DND-41 (cell line): ENCODE measurements around the gene VIPAS39.

Experiments
- ATAC-seq: fragments of 200-7000 bp; cut with Tn5 transposase; 3 replicates; pipeline ENCODE4 v1.9.1; 2021; ENCODE audit warnings: low read depth; ENCODE audit not compliant: insufficient read depth
- DNase-seq: peaks from one replicate; pipeline ENCODE4 v3.0.0-alpha.2; 2020
- H2AFZ ChIP-seq: 2 replicates; pipeline ENCODE4 v1.6.0; 2012; ENCODE audit warnings: low read depth, low read length
- H3K27ac ChIP-seq: 2 replicates; pipeline ENCODE4 v1.5.1; 2012; ENCODE audit warnings: low read length, inconsistent platforms
- H3K27me3 ChIP-seq: fragments of 200-600 bp; sonication (generic); 2 replicates; pipeline ENCODE4 v1.6.0; 2012; ENCODE audit warnings: low read length, mild to moderate bottlenecking, inconsistent platforms; ENCODE audit not compliant: insufficient read depth, poor library complexity
- H3K36me3 ChIP-seq: 2 replicates; pipeline ENCODE4 v1.5.1; 2012; ENCODE audit warnings: low read length, inconsistent platforms; ENCODE audit not compliant: insufficient read depth
- H3K4me1 ChIP-seq: 2 replicates; pipeline ENCODE4 v1.5.1; 2012; ENCODE audit warnings: mild to moderate bottlenecking, low read length; ENCODE audit not compliant: insufficient read depth
- H3K4me2 ChIP-seq: 2 replicates; pipeline ENCODE4 v1.6.0; 2012; ENCODE audit warnings: mild to moderate bottlenecking, moderate library complexity, low read length, inconsistent platforms; ENCODE audit not compliant: insufficient read depth
- H3K4me3 ChIP-seq, 2 experiments: fragments of 200-600 bp in 1 of 2; shearing (Covaris generic) in 1 of 2; 2 replicates each; pipeline ENCODE4 v1.5.1; 2012 to 2016; ENCODE audit warnings: inconsistent platforms in 2 of 2, low read length in 2 of 2, mild to moderate bottlenecking in 2 of 2, low read depth in 1 of 2, moderate library complexity in 1 of 2
- H3K79me2 ChIP-seq: 2 replicates; pipeline ENCODE4 v1.6.0; 2012; ENCODE audit warnings: low read length, inconsistent platforms; ENCODE audit not compliant: insufficient read depth
- H3K9ac ChIP-seq: 2 replicates; pipeline ENCODE4 v1.6.0; 2012; ENCODE audit warnings: low read depth, mild to moderate bottlenecking, inconsistent platforms, low read length, moderate library complexity
- H3K9me3 ChIP-seq: 2 replicates; pipeline ENCODE4 v1.5.1; 2012; ENCODE audit warnings: low read length, moderate library complexity, mild to moderate bottlenecking, inconsistent platforms; ENCODE audit not compliant: insufficient read depth, severe bottlenecking
- H4K20me1 ChIP-seq: 2 replicates; pipeline ENCODE4 v1.6.0; 2012; ENCODE audit warnings: low read length; ENCODE audit not compliant: insufficient read depth
- EZH2 ChIP-seq: IDR thresholded peaks from 3 replicates; pipeline ENCODE4 v1.6.1; 2012; ENCODE audit warnings: borderline replicate concordance, low read depth, mild to moderate bottlenecking, moderate library complexity, low read length, inconsistent platforms; ENCODE audit not compliant: severe bottlenecking
- TF ChIP-seq, protein P1 (sequence below): IDR thresholded peaks from 2 replicates; pipeline ENCODE4 v1.5.1; 2012; ENCODE audit warnings: borderline replicate concordance, low read length, moderate library complexity, mild to moderate bottlenecking; ENCODE audit not compliant: poor library complexity, severe bottlenecking; ENCODE audit errors: extremely low read depth

VIPAS39 gene

DNA sequence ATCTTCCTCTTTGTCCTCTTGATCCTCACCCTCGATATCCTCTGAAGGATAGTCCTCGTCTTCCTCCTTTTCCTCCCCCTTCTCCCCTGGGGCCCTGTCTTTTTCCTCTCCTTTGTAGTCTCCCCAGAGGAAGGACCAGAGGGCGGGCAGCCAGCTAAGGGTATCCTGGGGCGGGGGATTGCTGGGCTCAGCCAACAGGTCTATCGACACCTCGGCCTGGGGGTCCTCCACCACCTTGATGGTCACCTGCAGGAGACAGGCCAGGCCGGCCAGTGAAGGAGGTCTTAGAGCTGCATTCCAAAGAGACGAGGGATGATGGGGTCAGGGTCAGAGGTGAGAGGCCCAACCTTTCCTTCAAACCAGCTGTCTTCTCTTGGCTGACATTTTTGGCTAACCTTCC, 25.0 kb upstream of the VIPAS39 start:
- no peaks in the 10 kb centered on the region for H3K27me3 ChIP-seq
- no peaks in the 10 kb centered on the region for H3K79me2 ChIP-seq
- H3K9me3 ChIP-seq, result no peaks in the 10 kb centered on the region
- H3K4me3 ChIP-seq, result no peak overlapping the region
- H3K9ac ChIP-seq, result no peak overlapping the region
- H4K20me1 ChIP-seq, result no peaks in the 10 kb centered on the region
- TF ChIP-seq EZH2, result no peak
- TF ChIP-seq, protein P1, sequence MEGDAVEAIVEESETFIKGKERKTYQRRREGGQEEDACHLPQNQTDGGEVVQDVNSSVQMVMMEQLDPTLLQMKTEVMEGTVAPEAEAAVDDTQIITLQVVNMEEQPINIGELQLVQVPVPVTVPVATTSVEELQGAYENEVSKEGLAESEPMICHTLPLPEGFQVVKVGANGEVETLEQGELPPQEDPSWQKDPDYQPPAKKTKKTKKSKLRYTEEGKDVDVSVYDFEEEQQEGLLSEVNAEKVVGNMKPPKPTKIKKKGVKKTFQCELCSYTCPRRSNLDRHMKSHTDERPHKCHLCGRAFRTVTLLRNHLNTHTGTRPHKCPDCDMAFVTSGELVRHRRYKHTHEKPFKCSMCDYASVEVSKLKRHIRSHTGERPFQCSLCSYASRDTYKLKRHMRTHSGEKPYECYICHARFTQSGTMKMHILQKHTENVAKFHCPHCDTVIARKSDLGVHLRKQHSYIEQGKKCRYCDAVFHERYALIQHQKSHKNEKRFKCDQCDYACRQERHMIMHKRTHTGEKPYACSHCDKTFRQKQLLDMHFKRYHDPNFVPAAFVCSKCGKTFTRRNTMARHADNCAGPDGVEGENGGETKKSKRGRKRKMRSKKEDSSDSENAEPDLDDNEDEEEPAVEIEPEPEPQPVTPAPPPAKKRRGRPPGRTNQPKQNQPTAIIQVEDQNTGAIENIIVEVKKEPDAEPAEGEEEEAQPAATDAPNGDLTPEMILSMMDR, result no peak
- H3K36me3 ChIP-seq, result no peaks in the 10 kb centered on the region
- H3K27ac ChIP-seq, result no peak overlapping the region
- no peaks in the 10 kb centered on the region for H3K4me1 ChIP-seq
- H2AFZ ChIP-seq, result no peak overlapping the region
- no peak overlapping the region for H3K4me2 ChIP-seq
- DNase-seq (no peak), ATAC-seq (no peak)

DNA sequence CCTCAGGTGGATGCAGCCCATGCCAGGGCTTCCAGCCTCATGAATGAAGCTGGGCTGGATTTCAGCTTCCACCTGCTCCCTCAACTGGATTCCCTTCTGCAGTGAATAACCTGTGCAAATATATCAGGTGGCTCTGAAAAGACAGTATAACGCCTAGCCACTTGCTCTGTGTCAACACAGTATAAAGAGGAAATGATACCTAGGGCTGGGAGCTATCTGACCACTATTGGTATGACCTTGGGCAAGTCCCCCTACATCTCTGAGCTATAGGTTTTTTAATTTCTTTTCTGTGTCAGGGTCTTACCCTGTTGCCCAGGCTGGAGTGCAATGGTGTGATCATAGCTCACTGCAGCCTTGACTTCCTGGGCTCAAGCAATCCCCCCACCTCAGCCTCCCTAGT, 21.4 kb upstream of the VIPAS39 start:
- DNase-seq (no peak), ATAC-seq (no peak)
- Histone ChIP-seq H3K4me2 (no peak overlapping the region), H3K79me2 (no peaks in the 10 kb centered on the region), H4K20me1 (no peaks in the 10 kb centered on the region), H3K27ac (no peak overlapping the region), H3K9ac (no peak overlapping the region), H3K9me3 (no peaks in the 10 kb centered on the region), H3K27me3 (no peaks in the 10 kb centered on the region), H3K36me3 (no peaks in the 10 kb centered on the region), H3K4me3 (no peak overlapping the region), H3K4me1 (no peaks in the 10 kb centered on the region), H2AFZ (no peak overlapping the region)
- no peak for TF ChIP-seq EZH2
- TF ChIP-seq, protein P1, result no peak

- DNase-seq (no peak), ATAC-seq (no peak)
- Histone ChIP-seq H3K27me3 (no peaks in the 10 kb centered on the region), H3K4me3 (no peak overlapping the region), H3K36me3 (no peaks in the 10 kb centered on the region), H3K27ac (no peak overlapping the region), H4K20me1 (no peaks in the 10 kb centered on the region), H3K4me1 (no peaks in the 10 kb centered on the region), H3K4me2 (no peak overlapping the region), H2AFZ (no peak overlapping the region), H3K9me3 (no peaks in the 10 kb centered on the region), H3K79me2 (no peaks in the 10 kb centered on the region), H3K9ac (no peak overlapping the region)
- TF ChIP-seq, protein P1, result no peak
- TF ChIP-seq EZH2, result no peak
These were observed 20.6 kb upstream of the VIPAS39 start for GRCh38 chr14:77478029-77478428.

- ATAC-seq (no peak), DNase-seq (no peak)
- Histone ChIP-seq H3K36me3 (no peaks in the 10 kb centered on the region), H3K9ac (no peak overlapping the region), H3K4me1 (no peaks in the 10 kb centered on the region), H3K27me3 (no peaks in the 10 kb centered on the region), H3K4me3 (no peak overlapping the region), H2AFZ (no peak overlapping the region), H3K9me3 (no peaks in the 10 kb centered on the region), H4K20me1 (no peaks in the 10 kb centered on the region), H3K79me2 (no peaks in the 10 kb centered on the region), H3K27ac (no peak overlapping the region), H3K4me2 (no peak overlapping the region)
- TF ChIP-seq EZH2, result no peak
- TF ChIP-seq, protein P1, result no peak
These were observed 18.2 kb upstream of the VIPAS39 start for GRCh38 chr14:77475432-77476115.
